HG03575 (cell line): ENCODE measurements around the gene ZW10.
"Not testable (repeated sequence)": the region's sequence is repeated elsewhere in the genome, so short reads cannot be mapped to it uniquely, and the experiment has no call there.

Source experiments
- ATAC-seq: cut with Tn5 transposase; IDR thresholded peaks from one replicate; pipeline ENCODE4 v1.9.1; 2021; ENCODE audit not compliant: unreplicated experiment, insufficient number of reproducible peaks, low FRiP score; ENCODE audit errors: extremely low read depth

Gene ZW10

GRCh38 chr11:113705871-113706655 is 67.4 kb downstream of the ZW10 start, which contains the start of gene TMPRSS5:
Gene TMPRSS5 (minus strand): TSS chr11:113706308. CDS start chr11:113706224, 84 bp downstream.
- ATAC-seq = no peak

GRCh38 chr11:113703551-113703950 is 69.9 kb downstream of the ZW10 start:
- not testable (repeated sequence) for ATAC-seq

- ATAC-seq = no peak
Measured at GRCh38 chr11:113701491-113701890, 72.0 kb downstream of the ZW10 start.

GRCh38 chr11:113698515-113698914 is 75.0 kb downstream of the ZW10 start:
- no peak for ATAC-seq

GRCh38 chr11:113697756-113698407 is 75.6 kb downstream of the ZW10 start:
- no peak for ATAC-seq

GRCh38 chr11:113697111-113697510 is 76.4 kb downstream of the ZW10 start:
- ATAC-seq = no peak

GRCh38 chr11:113695207-113695606 is 78.3 kb downstream of the ZW10 start:
- no peak for ATAC-seq

GRCh38 chr11:113694390-113694789 is 79.1 kb downstream of the ZW10 start:
- no peak for ATAC-seq

- ATAC-seq = no peak
Measured at GRCh38 chr11:113693030-113693429, 80.5 kb downstream of the ZW10 start.

- no peak for ATAC-seq
Measured at GRCh38 chr11:113690619-113691569, 82.6 kb downstream of the ZW10 start.

GRCh38 chr11:113689768-113690618 is 83.5 kb downstream of the ZW10 start:
- ATAC-seq = no peak

GRCh38 chr11:113685654-113686359 is 87.7 kb downstream of the ZW10 start:
- ATAC-seq = no peak

- ATAC-seq = no peak
Measured at GRCh38 chr11:113684496-113684895, 89.0 kb downstream of the ZW10 start.

- ATAC-seq = no peak
Measured at GRCh38 chr11:113683481-113684046, 89.9 kb downstream of the ZW10 start.
